Measurements from ENCODE around the gene GPSM1.

DNA sequence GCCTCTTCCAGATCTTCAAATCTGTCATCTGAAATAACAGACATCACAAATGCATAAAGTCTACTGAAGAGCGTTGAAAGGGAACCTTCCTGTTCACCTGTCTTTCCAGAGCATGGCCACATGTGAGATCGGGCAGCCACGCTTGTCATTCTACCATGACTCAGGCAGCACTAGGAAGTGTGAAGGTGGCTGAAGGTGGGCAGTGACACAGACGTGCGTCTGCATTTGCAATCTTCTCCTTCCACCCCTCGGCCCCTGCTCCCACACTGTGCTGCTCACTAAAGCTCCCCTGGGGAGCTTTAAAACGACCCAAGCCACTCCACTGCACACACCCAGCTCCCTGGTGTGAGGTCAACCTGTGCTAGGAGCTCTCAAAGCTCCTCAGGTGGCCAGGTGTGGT is 80.6 kb downstream of the GPSM1 start:
- TF ChIP-seq, protein P1, sequence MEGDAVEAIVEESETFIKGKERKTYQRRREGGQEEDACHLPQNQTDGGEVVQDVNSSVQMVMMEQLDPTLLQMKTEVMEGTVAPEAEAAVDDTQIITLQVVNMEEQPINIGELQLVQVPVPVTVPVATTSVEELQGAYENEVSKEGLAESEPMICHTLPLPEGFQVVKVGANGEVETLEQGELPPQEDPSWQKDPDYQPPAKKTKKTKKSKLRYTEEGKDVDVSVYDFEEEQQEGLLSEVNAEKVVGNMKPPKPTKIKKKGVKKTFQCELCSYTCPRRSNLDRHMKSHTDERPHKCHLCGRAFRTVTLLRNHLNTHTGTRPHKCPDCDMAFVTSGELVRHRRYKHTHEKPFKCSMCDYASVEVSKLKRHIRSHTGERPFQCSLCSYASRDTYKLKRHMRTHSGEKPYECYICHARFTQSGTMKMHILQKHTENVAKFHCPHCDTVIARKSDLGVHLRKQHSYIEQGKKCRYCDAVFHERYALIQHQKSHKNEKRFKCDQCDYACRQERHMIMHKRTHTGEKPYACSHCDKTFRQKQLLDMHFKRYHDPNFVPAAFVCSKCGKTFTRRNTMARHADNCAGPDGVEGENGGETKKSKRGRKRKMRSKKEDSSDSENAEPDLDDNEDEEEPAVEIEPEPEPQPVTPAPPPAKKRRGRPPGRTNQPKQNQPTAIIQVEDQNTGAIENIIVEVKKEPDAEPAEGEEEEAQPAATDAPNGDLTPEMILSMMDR (IDR thresholded peaks at IDR 0.05) = no peak
- TF ChIP-seq POLR2A (IDR thresholded peaks at IDR 0.05) = no peak
